Astrocyte of the hippocampus (primary cell): ENCODE data around the gene CLDN9.
"Not testable (repeated sequence)": the region's sequence is repeated elsewhere in the genome, so short reads cannot be mapped to it uniquely, and the experiment has no call there.

Experiments
- DNase-seq: peaks from one replicate; pipeline ENCODE4 v3.0.0; 2011; ENCODE audit warnings: low read depth, low spot score

Gene CLDN9

GRCh38 chr16:3030222-3031212, 17.8 kb downstream of the CLDN9 start:
- no peak for DNase-seq

- no peak for DNase-seq
These were observed 19.9 kb downstream of the CLDN9 start for GRCh38 chr16:3032624-3033023.

GRCh38 chr16:3035289-3035971, 22.7 kb downstream of the CLDN9 start:
- no peak for DNase-seq

GRCh38 chr16:3035972-3036725, 23.4 kb downstream of the CLDN9 start:
- DNase-seq, result no peak

GRCh38 chr16:3036726-3037315, 24.1 kb downstream of the CLDN9 start, which contains the start of gene BICDL2:
Gene BICDL2 (minus strand): TSS chr16:3036944. CDS start chr16:3035496, 1,448 bp downstream.
- DNase-seq, result no peak

GRCh38 chr16:3038256-3038655, 25.5 kb downstream of the CLDN9 start:
- no peak for DNase-seq

- no peak for DNase-seq
These were observed 26.2 kb downstream of the CLDN9 start for GRCh38 chr16:3038896-3039295.

GRCh38 chr16:3042376-3042775, 29.7 kb downstream of the CLDN9 start:
- DNase-seq, result no peak

GRCh38 chr16:3044708-3045107, 32.0 kb downstream of the CLDN9 start:
- DNase-seq, result no peak

GRCh38 chr16:3045758-3046640, 33.3 kb downstream of the CLDN9 start, which contains the start of gene MMP25:
Gene MMP25 (plus strand): TSS chr16:3046561. CDS start chr16:3046918, 357 bp downstream.
- DNase-seq, result peak; percentile 20

GRCh38 chr16:3046641-3047386, 34.1 kb downstream of the CLDN9 start:
- peak; percentile 11 for DNase-seq

- no peak for DNase-seq
These were observed 34.6 kb downstream of the CLDN9 start for GRCh38 chr16:3047387-3047720.

GRCh38 chr16:3049921-3050481, 37.3 kb downstream of the CLDN9 start:
- DNase-seq, result no peak

GRCh38 chr16:3050487-3050886, 37.8 kb downstream of the CLDN9 start:
- DNase-seq, result no peak

- no peak for DNase-seq
These were observed 38.3 kb downstream of the CLDN9 start for GRCh38 chr16:3051009-3051408.

GRCh38 chr16:3051494-3051893, 38.8 kb downstream of the CLDN9 start:
- DNase-seq, result no peak

- DNase-seq, result not testable (repeated sequence)
These were observed 40.0 kb downstream of the CLDN9 start for GRCh38 chr16:3052571-3053329.

- not testable (repeated sequence) for DNase-seq
These were observed 40.6 kb downstream of the CLDN9 start for GRCh38 chr16:3053330-3053710.
